ENCODE measurements around the gene PAN3. TPM values are rescaled to one million over a fixed set of nuclear protein-coding genes. Genes with fewer than 3 reads are reported as not detected.

The PAN3 gene
- total and polyA plus RNA-seq, 4 experiments from 2014 or later: 2.8 to 66.7 (median 36.4) TPM

DNA sequence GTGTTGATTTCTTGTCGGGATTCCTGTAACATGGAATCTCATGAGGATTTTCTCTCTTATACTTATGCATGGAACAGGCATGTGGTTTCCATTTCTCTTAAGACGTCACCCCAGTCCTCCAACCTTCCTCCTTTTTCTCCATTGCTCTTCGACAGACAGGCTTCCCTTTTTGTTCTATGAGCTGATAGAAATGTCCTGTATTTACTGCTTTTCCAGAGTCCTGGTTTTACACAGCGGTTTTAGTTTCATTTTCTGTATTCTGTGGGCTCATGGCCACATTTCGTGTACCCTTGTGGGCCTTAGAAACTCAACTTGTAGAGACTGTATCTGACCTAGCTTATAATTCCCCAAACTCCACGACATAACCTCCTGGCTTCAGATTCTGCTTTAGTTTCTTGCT, 113.1 kb downstream of the PAN3 start:
- DNase-seq: no peak
- Mint-ChIP-seq H3K27ac (peak overlapping the region in 1 of 7 donors; percentile 1), H3K4me3 (peak overlapping the region in 2 of 8 donors; percentile 45 to 58), H3K36me3 (peaks cover 50 to 53% of the 10 kb centered on the region in 2 donors), H3K9me3 (peaks cover 0 to 5% (median 0%) of the 10 kb centered on the region in 8 donors), H3K4me1 (peaks cover 39 to 52% (median 46%) of the 10 kb centered on the region in 4 donors), H3K27me3 (no peaks in the 10 kb centered on the region)
- Histone ChIP-seq H3K27me3 (ENCODE audit: insufficient read depth, low read length) (no peaks in the 10 kb centered on the region), H3K36me3 (ENCODE audit: insufficient read depth, low read length) (peaks cover 6% of the 10 kb centered on the region), H3K27ac (ENCODE audit: low read depth, low read length) (no peak overlapping the region), H3K9me3 (ENCODE audit: control insufficient read depth in 1 of 2, low read length in 2 of 2) (no peaks in the 10 kb centered on the region), H3K4me3 (ENCODE audit: low read length in 2 of 2) (no peak overlapping the region), H3K4me1 (ENCODE audit: insufficient read depth, low read length) (peaks cover 18% of the 10 kb centered on the region)
- ChIA-PET POLR2A (ENCODE audit: partially characterized antibody) (no interaction called here), CTCF (ENCODE audit: partially characterized antibody) (no interaction called here)
- intact Hi-C loops (cut with micrococcal nuclease): no loop called here

DNA sequence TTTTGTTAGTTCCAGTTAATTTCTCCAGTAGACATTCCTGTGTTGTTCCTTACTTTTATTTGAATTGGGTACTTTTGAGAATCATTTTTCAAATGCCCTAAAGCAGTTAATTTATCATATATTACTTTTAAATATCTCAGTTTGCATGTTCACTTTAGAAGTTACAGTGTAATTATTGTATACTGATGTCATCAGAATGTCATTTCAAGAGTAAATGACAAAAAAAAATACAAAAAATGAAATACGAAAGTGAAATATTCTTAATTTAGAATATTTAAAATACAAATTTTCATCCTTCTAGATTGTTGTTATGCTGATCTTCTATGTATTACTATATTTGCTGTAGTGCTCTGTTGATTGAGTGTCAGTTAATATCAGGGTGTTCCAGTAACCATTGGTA, 114.2 kb downstream of the PAN3 start:
- H3K9me3 ChIP-seq (ENCODE audit: control insufficient read depth in 1 of 2, low read length in 2 of 2): no peaks in the 10 kb centered on the region
- DNase-seq: no peak
- no peak overlapping the region for H3K27ac ChIP-seq (ENCODE audit: low read depth, low read length)
- H3K27me3 ChIP-seq (ENCODE audit: insufficient read depth, low read length): no peaks in the 10 kb centered on the region
- H3K36me3 Mint-ChIP-seq: peaks cover 47 to 51% of the 10 kb centered on the region in 2 donors
- peaks cover 15% of the 10 kb centered on the region for H3K4me1 ChIP-seq (ENCODE audit: insufficient read depth, low read length)
- H3K4me3 Mint-ChIP-seq: no peak overlapping the region
- no peaks in the 10 kb centered on the region for H3K27me3 Mint-ChIP-seq
- H3K4me3 ChIP-seq (ENCODE audit: low read length in 2 of 2): no peak overlapping the region
- ChIA-PET CTCF (ENCODE audit: partially characterized antibody) (no interaction called here), POLR2A (ENCODE audit: partially characterized antibody) (no interaction called here)
- no peak overlapping the region for H3K27ac Mint-ChIP-seq
- peaks cover 0 to 1% (median 0%) of the 10 kb centered on the region in 8 donors for H3K9me3 Mint-ChIP-seq
- peaks cover 34 to 48% (median 39%) of the 10 kb centered on the region in 4 donors for H3K4me1 Mint-ChIP-seq
- peaks cover 15% of the 10 kb centered on the region for H3K36me3 ChIP-seq (ENCODE audit: insufficient read depth, low read length)
- intact Hi-C loops (cut with micrococcal nuclease): no loop called here

DNA sequence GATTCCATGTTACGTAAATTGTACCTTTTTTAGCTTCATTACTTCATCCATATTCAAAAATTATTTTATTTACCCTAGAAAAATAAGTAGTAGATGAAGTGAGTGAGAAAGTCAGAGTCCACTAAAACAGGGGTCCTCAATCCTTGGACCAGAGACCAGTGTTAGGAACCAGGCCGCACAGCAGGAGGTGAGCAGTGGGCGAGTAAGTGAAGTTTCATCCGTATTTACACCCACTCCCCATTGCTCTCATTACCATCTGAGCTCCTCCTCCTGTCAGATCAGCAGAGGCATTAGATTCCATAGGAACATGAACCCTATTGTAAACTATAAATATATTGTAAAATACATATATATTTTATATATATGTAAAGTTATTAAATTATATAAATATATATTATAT, 119.0 kb downstream of the PAN3 start:
- intact Hi-C loops (cut with micrococcal nuclease): no loop called here
- H3K4me1 Mint-ChIP-seq: peaks cover 10 to 22% (median 16%) of the 10 kb centered on the region in 4 donors
- no peak overlapping the region for H3K27ac Mint-ChIP-seq
- Histone ChIP-seq H3K4me1 (ENCODE audit: insufficient read depth, low read length) (no peaks in the 10 kb centered on the region), H3K27me3 (ENCODE audit: insufficient read depth, low read length) (no peaks in the 10 kb centered on the region), H3K27ac (ENCODE audit: low read depth, low read length) (no peak overlapping the region), H3K4me3 (ENCODE audit: low read length in 2 of 2) (no peak overlapping the region), H3K36me3 (ENCODE audit: insufficient read depth, low read length) (peaks cover 30% of the 10 kb centered on the region), H3K9me3 (ENCODE audit: control insufficient read depth in 1 of 2, low read length in 2 of 2) (no peaks in the 10 kb centered on the region)
- DNase-seq: no peak
- CTCF ChIA-PET (ENCODE audit: partially characterized antibody): no interaction called here
- POLR2A ChIA-PET (ENCODE audit: partially characterized antibody): no interaction called here
- peaks cover 0 to 1% (median 0%) of the 10 kb centered on the region in 8 donors for H3K9me3 Mint-ChIP-seq
- H3K36me3 Mint-ChIP-seq: peaks cover 30 to 46% of the 10 kb centered on the region in 2 donors
- no peaks in the 10 kb centered on the region for H3K27me3 Mint-ChIP-seq
- H3K4me3 Mint-ChIP-seq: no peak overlapping the region

DNA sequence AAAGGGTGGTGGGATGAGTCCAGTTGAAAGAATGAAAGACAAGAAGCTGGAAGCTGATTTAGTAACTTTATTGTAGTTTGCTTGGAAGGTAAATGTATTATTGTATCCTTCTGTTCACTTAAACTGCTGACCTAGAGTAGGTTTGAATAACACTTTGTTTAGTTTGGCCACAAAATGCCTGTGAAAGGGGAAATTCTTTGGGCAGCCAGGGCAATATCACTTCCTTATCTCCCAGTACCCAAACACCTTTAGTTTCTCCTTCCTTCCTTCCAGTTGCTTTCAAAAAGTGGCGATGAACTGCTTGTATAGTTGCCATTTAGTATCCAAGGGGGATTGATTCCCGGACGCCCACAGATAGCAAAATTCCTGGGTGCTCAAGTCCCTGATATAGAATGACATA, 120.1 kb downstream of the PAN3 start:
- ChIA-PET POLR2A (ENCODE audit: partially characterized antibody) (no interaction called here), CTCF (ENCODE audit: partially characterized antibody) (no interaction called here)
- no peak for DNase-seq
- Histone ChIP-seq H3K9me3 (ENCODE audit: control insufficient read depth in 1 of 2, low read length in 2 of 2) (no peaks in the 10 kb centered on the region), H3K4me1 (ENCODE audit: insufficient read depth, low read length) (no peaks in the 10 kb centered on the region), H3K27ac (ENCODE audit: low read depth, low read length) (no peak overlapping the region), H3K4me3 (ENCODE audit: low read length in 2 of 2) (no peak overlapping the region), H3K36me3 (ENCODE audit: insufficient read depth, low read length) (peaks cover 30% of the 10 kb centered on the region), H3K27me3 (ENCODE audit: insufficient read depth, low read length) (no peaks in the 10 kb centered on the region)
- peaks cover 0 to 1% (median 0%) of the 10 kb centered on the region in 8 donors for H3K9me3 Mint-ChIP-seq
- H3K27ac Mint-ChIP-seq: no peak overlapping the region
- peaks cover 39 to 48% of the 10 kb centered on the region in 2 donors for H3K36me3 Mint-ChIP-seq
- H3K4me3 Mint-ChIP-seq: no peak overlapping the region
- no peaks in the 10 kb centered on the region for H3K27me3 Mint-ChIP-seq
- H3K4me1 Mint-ChIP-seq: peaks cover 10 to 20% (median 14%) of the 10 kb centered on the region in 4 donors
- intact Hi-C loops (cut with micrococcal nuclease): no loop called here

DNA sequence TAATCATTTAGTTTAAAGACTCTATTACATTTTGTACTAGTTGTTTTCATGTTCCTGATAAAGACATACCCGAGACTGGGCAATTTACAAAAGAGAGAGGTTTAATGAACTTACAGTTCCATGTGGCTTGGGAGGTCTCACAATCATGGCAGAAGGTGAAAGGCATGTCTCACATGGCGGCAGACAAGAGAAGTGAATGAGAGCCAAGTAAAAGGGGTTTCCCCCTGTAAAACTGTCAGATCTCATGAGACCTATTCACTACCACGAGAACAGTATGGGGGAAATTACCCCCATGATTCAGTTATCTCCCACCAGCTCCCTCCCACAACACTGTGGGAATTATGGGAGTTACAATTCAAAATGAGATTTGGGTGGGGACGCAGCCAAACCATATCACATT, 129.2 kb downstream of the PAN3 start:
- no peaks in the 10 kb centered on the region for H3K9me3 ChIP-seq (ENCODE audit: control insufficient read depth in 1 of 2, low read length in 2 of 2)
- no peaks in the 10 kb centered on the region for H3K4me1 ChIP-seq (ENCODE audit: insufficient read depth, low read length)
- ChIA-PET POLR2A (ENCODE audit: partially characterized antibody) (no interaction called here), CTCF (ENCODE audit: partially characterized antibody) (no interaction called here)
- Mint-ChIP-seq H3K9me3 (no peaks in the 10 kb centered on the region), H3K36me3 (peaks cover 51 to 61% of the 10 kb centered on the region in 2 donors), H3K27me3 (no peaks in the 10 kb centered on the region), H3K4me1 (peaks cover 5 to 10% (median 8%) of the 10 kb centered on the region in 4 donors), H3K27ac (peak overlapping the region in 2 of 7 donors; percentile 30 to 82), H3K4me3 (no peak overlapping the region)
- no peak overlapping the region for H3K4me3 ChIP-seq (ENCODE audit: low read length in 2 of 2)
- no peaks in the 10 kb centered on the region for H3K27me3 ChIP-seq (ENCODE audit: insufficient read depth, low read length)
- no peak for DNase-seq
- no peak overlapping the region for H3K27ac ChIP-seq (ENCODE audit: low read depth, low read length)
- intact Hi-C loops (cut with micrococcal nuclease): no loop called here
- H3K36me3 ChIP-seq (ENCODE audit: insufficient read depth, low read length): peaks cover 8% of the 10 kb centered on the region

DNA sequence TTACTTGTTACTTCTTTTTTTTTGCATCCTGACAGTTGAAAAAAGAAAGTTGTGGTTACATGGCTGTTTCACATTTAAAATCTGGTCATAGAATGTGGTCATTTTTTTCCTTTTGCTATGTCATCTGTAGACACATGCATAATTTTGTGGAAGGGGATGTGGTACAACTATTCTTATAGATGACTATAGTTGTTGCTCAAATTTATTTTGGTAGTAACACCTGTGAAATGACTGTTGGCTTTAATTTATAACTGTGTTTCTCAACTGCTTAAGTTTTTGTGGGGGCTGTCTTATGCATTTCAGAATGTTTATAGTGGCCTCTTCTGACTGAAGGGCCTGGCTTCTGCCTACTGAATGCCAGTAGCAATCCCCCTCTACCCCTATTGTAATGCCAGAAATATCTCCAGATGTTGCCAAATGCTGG, 130.5 kb downstream of the PAN3 start:
- ChIA-PET POLR2A (ENCODE audit: partially characterized antibody) (no interaction called here), CTCF (ENCODE audit: partially characterized antibody) (no interaction called here)
- H3K36me3 ChIP-seq (ENCODE audit: insufficient read depth, low read length): peaks cover 13% of the 10 kb centered on the region
- H3K27me3 ChIP-seq (ENCODE audit: insufficient read depth, low read length): no peaks in the 10 kb centered on the region
- peak in 4 of 5 donors; percentile 1 to 18 (median 10) for DNase-seq
- intact Hi-C loops (cut with micrococcal nuclease): no loop called here
- H3K36me3 Mint-ChIP-seq: peaks cover 52 to 55% of the 10 kb centered on the region in 2 donors
- no peaks in the 10 kb centered on the region for H3K27me3 Mint-ChIP-seq
- H3K27ac ChIP-seq (ENCODE audit: low read depth, low read length): no peak overlapping the region
- H3K4me3 Mint-ChIP-seq: no peak overlapping the region
- no peaks in the 10 kb centered on the region for H3K4me1 ChIP-seq (ENCODE audit: insufficient read depth, low read length)
- no peaks in the 10 kb centered on the region for H3K9me3 Mint-ChIP-seq
- peaks cover 5 to 8% (median 7%) of the 10 kb centered on the region in 4 donors for H3K4me1 Mint-ChIP-seq
- H3K4me3 ChIP-seq (ENCODE audit: low read length in 2 of 2): no peak overlapping the region
- peak overlapping the region in 2 of 7 donors; percentile 23 to 57 for H3K27ac Mint-ChIP-seq
- H3K9me3 ChIP-seq (ENCODE audit: control insufficient read depth in 1 of 2, low read length in 2 of 2): no peaks in the 10 kb centered on the region

DNA sequence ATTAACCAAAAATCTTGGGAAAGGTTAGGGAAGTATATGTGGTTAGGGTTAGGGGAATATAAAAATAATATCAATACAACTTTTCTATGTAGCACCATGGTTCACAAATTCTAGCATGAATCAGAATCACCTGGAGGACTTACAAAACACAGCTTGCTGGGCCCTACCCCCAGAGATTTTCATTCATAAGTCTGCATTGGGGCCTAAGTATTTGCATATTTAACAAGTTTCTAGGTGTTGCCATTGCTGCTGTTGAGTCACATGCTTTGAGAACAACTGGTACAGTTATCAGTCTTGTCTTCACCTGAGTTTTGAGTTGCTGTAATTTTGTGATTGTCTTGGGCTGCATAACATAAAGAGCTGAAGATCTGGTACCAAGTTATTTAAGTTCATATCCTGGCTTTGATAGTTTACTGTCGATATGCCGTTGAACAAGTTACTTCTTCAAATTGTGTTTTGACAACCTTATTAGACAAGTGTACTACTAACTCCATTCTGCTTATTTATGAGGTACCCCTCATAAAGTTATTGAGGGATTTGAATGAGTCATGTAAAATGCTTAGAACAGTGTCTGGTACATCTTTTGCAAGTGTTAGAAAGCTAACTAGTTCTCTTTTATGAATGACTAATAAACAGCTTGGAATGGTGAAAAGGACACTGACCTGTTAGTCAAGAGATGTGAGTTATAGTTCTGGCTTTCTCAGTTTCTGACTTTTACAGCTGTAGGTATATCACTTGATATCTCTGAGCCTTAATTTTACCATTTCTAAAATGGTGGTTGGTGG, 132.9 kb downstream of the PAN3 start:
- POLR2A ChIA-PET (ENCODE audit: partially characterized antibody): interaction anchor here (0.8 kb wide), 1 partner anchor 32 kb away, joined by 3 read pairs; no protein-coding TSS in a partner anchor
- Histone ChIP-seq H3K4me3 (ENCODE audit: low read length in 2 of 2) (no peak overlapping the region), H3K4me1 (ENCODE audit: insufficient read depth, low read length) (no peaks in the 10 kb centered on the region), H3K9me3 (ENCODE audit: control insufficient read depth in 1 of 2, low read length in 2 of 2) (no peaks in the 10 kb centered on the region), H3K27me3 (ENCODE audit: insufficient read depth, low read length) (no peaks in the 10 kb centered on the region), H3K27ac (ENCODE audit: low read depth, low read length) (no peak overlapping the region), H3K36me3 (ENCODE audit: insufficient read depth, low read length) (peaks cover 17% of the 10 kb centered on the region)
- Mint-ChIP-seq H3K27ac (no peak overlapping the region), H3K9me3 (no peaks in the 10 kb centered on the region), H3K4me3 (no peak overlapping the region), H3K27me3 (no peaks in the 10 kb centered on the region), H3K36me3 (peaks cover 59 to 65% of the 10 kb centered on the region in 2 donors), H3K4me1 (peaks cover 5 to 13% (median 8%) of the 10 kb centered on the region in 4 donors)
- intact Hi-C loops (cut with micrococcal nuclease): loop anchor here (5.0 kb wide), 1 partner anchor 134 kb away; the partner anchor contains the start of gene PAN3
- CTCF ChIA-PET (ENCODE audit: partially characterized antibody): no interaction called here
- no peak for DNase-seq
